Measurements from ENCODE around the gene UBE2H.

DNA sequence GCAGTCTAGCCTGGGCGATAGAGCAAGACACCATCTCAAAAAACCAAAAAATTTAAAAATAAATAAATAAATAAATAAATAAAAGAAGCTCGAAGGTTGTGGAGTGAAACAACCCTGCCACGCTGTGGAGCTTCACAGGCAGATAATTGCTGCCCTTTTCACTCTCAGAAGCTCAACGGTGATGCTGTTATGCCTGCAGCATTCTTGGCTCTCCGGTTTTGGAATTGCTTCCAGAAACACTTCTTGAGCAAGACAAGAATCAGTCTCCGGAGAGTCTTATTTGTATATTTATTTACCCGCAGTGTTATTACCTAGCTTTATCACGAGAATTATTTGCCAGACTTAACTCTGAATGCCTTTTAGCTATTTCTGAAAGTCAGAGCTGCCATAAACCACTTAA lies 40.5 kb upstream of the UBE2H start:
- TF ChIP-seq, protein P1, sequence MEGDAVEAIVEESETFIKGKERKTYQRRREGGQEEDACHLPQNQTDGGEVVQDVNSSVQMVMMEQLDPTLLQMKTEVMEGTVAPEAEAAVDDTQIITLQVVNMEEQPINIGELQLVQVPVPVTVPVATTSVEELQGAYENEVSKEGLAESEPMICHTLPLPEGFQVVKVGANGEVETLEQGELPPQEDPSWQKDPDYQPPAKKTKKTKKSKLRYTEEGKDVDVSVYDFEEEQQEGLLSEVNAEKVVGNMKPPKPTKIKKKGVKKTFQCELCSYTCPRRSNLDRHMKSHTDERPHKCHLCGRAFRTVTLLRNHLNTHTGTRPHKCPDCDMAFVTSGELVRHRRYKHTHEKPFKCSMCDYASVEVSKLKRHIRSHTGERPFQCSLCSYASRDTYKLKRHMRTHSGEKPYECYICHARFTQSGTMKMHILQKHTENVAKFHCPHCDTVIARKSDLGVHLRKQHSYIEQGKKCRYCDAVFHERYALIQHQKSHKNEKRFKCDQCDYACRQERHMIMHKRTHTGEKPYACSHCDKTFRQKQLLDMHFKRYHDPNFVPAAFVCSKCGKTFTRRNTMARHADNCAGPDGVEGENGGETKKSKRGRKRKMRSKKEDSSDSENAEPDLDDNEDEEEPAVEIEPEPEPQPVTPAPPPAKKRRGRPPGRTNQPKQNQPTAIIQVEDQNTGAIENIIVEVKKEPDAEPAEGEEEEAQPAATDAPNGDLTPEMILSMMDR (IDR thresholded peaks at IDR 0.05) = no peak
- no peak for TF ChIP-seq EZH2 (IDR thresholded peaks at IDR 0.05; ENCODE audit: borderline replicate concordance, insufficient read depth, low read depth, low read length, poor library complexity, severe bottlenecking)
